ENCODE results near the gene SLC9A7.

DNA sequence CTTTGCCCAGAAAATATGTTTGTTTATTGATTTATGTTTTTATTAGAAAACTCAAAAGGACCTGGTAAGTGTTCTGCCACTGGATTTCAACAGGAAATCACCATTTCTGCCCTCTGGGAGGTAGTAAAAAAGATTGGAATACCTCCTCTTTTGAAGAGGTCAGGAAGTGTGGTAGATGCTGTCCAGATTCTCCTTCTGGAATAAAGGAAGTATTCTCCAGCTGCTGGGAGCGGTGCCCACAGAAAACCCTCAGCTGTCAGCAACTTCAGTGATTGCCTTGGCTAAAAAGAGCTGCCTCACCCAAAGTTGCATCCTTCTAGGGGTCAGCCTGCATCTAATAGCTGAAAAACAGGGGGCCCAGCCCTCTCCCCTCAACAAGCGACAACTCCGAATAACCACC is 199.9 kb downstream of the SLC9A7 start:
- no peak for TF ChIP-seq POLR2A (IDR thresholded peaks at IDR 0.05)
- TF ChIP-seq, protein P1, sequence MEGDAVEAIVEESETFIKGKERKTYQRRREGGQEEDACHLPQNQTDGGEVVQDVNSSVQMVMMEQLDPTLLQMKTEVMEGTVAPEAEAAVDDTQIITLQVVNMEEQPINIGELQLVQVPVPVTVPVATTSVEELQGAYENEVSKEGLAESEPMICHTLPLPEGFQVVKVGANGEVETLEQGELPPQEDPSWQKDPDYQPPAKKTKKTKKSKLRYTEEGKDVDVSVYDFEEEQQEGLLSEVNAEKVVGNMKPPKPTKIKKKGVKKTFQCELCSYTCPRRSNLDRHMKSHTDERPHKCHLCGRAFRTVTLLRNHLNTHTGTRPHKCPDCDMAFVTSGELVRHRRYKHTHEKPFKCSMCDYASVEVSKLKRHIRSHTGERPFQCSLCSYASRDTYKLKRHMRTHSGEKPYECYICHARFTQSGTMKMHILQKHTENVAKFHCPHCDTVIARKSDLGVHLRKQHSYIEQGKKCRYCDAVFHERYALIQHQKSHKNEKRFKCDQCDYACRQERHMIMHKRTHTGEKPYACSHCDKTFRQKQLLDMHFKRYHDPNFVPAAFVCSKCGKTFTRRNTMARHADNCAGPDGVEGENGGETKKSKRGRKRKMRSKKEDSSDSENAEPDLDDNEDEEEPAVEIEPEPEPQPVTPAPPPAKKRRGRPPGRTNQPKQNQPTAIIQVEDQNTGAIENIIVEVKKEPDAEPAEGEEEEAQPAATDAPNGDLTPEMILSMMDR (IDR thresholded peaks at IDR 0.05): no peak

Measured in tibial nerve (tissue), 3 donors.